HG02852 (cell line): ENCODE data around the gene DGKK.

ENCODE experiments used
- ATAC-seq: cut with Tn5 transposase; IDR thresholded peaks from one replicate; pipeline ENCODE4 v1.9.1; 2021; ENCODE audit warnings: mild to moderate bottlenecking, moderate library complexity; ENCODE audit not compliant: unreplicated experiment

DGKK gene

GRCh38 chrX:50470103-50471031 lies at the start of gene DGKK:
Gene DGKK (minus strand): TSS chrX:50470825. CDS start chrX:50470678, 147 bp downstream.
- no peak for ATAC-seq

- ATAC-seq, result no peak
These were observed 44.2 kb upstream of the DGKK start for GRCh38 chrX:50514811-50515210.

GRCh38 chrX:50497114-50497513 lies 26.5 kb upstream of the DGKK start:
- ATAC-seq, result no peak

- no peak for ATAC-seq
These were observed 25.0 kb upstream of the DGKK start for GRCh38 chrX:50495616-50496015.

GRCh38 chrX:50492720-50493119 lies 22.1 kb upstream of the DGKK start:
- no peak for ATAC-seq

GRCh38 chrX:50484662-50485061 lies 14.0 kb upstream of the DGKK start:
- no peak for ATAC-seq

- ATAC-seq, result no peak
These were observed 12.7 kb upstream of the DGKK start for GRCh38 chrX:50483283-50483682.

- ATAC-seq, result no peak
These were observed 4.6 kb upstream of the DGKK start for GRCh38 chrX:50475208-50475607.

GRCh38 chrX:50471390-50471789 lies 765 bp upstream of the DGKK start:
- no peak for ATAC-seq

GRCh38 chrX:50469206-50469605 lies 1.4 kb downstream of the DGKK start:
- ATAC-seq, result no peak

- ATAC-seq, result no peak
These were observed 11.0 kb downstream of the DGKK start for GRCh38 chrX:50459615-50460014.

- no peak for ATAC-seq
These were observed 12.1 kb downstream of the DGKK start for GRCh38 chrX:50458483-50458882.

GRCh38 chrX:50456712-50457484 lies 13.7 kb downstream of the DGKK start:
- no peak for ATAC-seq

GRCh38 chrX:50452782-50453181 lies 17.8 kb downstream of the DGKK start:
- ATAC-seq, result no peak

- no peak for ATAC-seq
These were observed 20.3 kb downstream of the DGKK start for GRCh38 chrX:50450324-50450723.

- no peak for ATAC-seq
These were observed 22.1 kb downstream of the DGKK start for GRCh38 chrX:50448565-50448964.

GRCh38 chrX:50447535-50447934 lies 23.1 kb downstream of the DGKK start:
- ATAC-seq, result no peak

- ATAC-seq, result no peak
These were observed 28.1 kb downstream of the DGKK start for GRCh38 chrX:50442426-50443116.

GRCh38 chrX:50436797-50437196 lies 33.8 kb downstream of the DGKK start:
- ATAC-seq, result no peak

- no peak for ATAC-seq
These were observed 37.8 kb downstream of the DGKK start for GRCh38 chrX:50432829-50433289.

GRCh38 chrX:50431623-50432022 lies 39.0 kb downstream of the DGKK start:
- no peak for ATAC-seq
